HG03103 (cell line): ENCODE measurements around the gene SLC44A3.

Experiments
- ATAC-seq: cut with Tn5 transposase; IDR thresholded peaks from one replicate; pipeline ENCODE4 v1.9.1; 2021; ENCODE audit warnings: low read depth; ENCODE audit not compliant: unreplicated experiment

The SLC44A3 gene

DNA sequence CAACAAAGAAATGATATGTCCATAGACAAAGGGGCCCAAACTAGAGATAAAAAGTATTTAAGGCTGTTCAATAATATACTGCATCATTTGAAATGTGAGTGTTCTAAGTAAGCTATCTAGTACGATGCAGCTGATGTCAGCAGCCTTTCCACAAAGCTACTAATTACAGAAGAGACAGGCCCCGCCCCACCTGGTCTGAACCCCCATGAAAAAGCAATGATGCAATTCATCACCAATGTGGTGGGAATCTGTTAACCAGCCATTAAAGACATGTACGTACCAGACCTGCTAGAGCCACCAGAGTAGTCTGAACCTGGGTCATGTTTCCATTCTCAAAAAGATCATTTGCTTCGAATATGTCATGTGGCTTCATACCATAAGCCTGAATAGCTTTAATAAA lies 81.7 kb downstream of the SLC44A3 start:
- no peak for ATAC-seq

DNA sequence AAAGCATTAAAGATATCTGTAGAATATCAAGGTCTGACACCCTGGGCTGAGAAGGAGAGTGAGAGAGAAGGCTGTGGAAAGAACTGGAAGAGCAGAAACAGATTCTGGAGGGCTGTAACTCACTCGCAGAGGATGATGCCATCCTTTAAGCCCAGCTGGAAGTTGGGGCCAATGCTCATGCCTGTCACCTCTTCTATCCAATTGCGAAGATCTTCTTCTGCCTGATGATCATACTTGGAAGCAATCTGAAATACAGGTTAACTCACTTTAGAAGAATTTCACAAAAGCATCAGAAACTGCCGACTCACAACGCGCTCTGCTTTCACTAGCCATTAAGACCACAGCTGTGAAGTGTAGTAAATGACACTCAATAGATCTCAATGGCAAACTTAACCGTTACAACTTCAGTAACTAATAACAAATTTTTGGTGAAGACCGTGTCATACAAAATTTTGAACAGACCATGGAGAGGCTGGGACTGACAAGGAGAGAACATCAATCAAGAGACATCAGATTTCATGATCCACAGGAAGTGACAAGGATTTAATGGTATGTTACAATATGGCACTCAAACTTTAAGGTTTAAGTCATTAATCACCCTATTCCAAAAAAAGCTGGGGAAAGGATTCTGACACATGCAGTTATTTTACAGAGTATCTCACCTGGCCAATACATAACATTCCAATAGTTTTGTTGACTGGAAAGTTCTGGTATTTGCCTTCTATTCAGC lies 83.3 kb downstream of the SLC44A3 start:
- no peak for ATAC-seq

DNA sequence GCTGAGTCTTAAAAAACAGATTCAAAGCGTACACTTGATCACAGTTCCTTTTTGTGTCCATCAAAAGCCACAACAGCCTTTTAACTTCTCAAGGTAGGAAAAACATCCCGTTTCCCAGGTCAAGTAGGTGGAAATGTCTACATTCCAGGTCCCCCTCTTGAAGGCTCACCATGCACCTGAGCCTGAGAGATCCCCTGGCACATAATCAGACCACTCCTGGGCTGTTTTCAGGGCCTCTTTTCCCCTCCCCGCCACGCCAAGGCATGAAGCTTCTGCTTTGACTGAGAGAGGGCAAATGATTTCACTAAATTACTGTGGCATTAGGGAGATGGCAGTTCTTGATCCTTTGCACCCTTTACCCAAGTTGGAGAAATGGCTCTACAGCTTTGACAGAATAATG lies 85.0 kb downstream of the SLC44A3 start:
- no peak for ATAC-seq

DNA sequence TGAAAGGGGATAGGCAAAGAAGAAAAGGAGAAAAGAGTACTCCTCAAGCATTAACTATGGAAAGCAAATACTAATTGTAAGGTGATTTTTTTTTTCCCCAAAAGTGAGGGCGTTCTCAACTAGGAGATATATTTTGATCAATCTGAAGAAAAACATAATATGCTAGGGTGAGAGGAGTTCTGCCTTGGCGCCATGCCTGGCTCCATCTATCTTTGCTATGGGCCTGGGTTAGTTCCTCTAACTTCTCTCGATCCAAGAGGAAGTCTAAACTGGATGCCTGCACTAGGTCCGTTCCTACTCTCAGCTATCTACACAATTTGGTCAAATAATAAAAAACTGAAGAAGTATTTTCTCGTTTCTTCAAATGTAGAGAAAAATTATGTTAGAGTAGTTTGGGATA lies 86.2 kb downstream of the SLC44A3 start:
- ATAC-seq: no peak

DNA sequence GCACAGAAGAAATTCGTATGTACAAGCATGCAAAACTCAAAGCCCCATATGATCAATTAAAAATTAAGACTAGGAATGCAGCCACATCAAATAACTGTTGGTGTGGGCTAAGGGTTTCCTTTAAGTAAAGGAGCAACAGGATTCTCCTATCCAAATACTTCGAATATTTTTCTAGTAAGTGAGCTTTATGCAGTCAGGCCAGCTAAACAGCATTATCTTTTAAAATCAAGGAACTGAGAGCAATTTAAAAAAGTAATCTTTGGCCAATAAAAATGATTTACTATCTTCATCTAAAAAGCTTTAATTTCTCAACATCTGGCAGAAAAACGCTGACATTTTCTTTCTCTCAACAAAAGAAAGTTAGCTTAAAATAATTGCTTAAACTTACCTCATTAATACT lies 87.0 kb downstream of the SLC44A3 start:
- ATAC-seq: no peak

DNA sequence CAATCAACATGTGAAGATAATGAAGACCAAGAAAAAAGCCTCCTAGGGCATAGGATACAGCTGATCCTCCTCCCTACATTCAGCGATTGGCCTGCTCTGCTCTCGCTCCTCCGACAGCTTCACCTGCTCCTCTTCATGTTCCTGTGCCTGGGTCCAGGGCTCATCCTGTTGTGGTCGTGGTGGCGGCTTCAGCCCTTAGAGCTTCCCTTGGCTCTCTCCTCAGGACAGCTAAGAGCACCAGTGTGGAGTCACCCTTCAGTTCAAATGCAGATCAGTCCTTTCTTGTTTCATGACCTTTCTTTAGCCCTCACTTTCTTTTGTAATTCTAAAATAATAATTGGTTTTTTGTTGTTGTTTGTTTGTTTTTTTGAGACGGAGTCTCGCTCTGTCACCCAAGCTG lies 88.0 kb downstream of the SLC44A3 start:
- no peak for ATAC-seq

DNA sequence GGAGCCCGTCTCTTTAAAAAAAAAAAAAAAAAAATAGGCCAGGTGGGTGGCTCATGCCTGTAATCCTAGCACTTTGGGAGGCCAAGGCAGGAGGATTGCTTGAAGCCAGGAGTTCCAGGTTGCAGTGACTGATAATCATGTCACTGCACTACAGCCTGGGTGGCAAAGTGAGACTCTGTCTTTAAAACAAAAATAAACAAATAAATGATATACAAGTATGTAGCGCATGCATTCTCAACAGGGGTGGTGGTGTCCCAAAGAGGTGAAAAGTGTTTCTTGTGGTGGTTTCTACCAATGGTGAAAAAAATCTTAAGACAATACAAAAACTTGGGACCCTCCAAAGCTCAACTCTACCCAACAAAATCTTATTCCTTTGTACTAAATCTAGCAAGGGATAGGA lies 88.8 kb downstream of the SLC44A3 start:
- ATAC-seq: no peak

DNA sequence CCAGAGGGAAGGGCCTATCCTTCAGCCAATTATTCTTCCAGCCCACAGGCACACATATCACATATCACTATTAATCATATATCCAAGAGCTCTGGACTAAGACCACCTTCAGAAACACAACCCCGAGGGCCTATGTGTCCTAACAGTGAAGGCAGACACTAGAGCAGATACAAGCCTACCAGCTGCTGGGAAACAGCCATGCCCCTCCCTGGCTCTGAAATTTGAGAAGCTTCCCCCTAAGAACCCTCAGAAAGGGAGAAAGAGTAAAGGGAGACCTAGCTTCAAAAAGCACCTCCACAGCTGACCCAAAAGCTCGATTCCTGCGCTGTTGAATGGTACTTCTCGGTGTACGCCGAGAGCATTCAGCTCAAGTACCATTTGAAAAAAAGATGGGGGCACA lies 89.3 kb downstream of the SLC44A3 start:
- ATAC-seq: no peak

DNA sequence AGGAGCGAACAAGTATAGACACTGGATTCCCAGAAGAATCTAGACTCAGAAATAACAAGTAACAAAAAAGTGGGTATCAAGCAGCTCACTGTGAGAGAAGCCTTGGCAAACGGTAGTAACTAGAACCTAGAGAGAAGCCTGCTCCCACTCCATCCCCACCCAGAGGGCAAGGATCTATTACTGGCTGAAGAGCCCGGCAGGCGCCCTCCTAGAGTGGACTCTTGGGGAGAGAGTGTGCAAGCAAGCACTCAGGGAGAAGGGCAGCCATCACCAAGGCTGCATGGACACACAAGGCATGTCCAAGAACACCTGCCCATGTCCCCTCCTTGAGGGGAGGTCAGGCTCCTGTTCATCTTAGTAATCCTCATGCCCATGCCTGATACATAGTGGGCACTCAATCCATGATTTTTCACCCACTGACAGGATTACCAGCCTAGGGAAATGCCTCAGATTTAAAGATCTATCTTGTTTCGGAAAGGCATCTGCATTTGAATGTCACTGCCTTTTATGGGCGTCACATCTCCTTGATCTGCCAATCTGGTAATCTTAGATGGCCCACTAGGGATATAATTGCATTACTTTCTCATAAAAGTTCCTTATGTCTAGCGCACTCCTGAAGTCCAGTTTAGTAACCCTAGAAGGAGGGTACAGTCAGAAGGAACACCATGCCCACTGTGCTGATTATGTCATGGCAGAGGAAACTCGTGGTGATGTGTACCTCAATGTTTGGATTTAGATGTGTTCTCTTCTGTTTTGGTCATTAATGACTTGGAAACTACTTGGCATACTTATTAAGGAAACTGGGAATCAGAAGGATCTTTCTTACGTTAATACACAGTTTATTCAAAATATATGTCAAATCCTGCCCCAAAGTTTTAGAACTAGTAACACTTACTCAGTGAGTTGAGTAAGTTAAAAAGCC lies 92.4 kb downstream of the SLC44A3 start:
- no peak for ATAC-seq

DNA sequence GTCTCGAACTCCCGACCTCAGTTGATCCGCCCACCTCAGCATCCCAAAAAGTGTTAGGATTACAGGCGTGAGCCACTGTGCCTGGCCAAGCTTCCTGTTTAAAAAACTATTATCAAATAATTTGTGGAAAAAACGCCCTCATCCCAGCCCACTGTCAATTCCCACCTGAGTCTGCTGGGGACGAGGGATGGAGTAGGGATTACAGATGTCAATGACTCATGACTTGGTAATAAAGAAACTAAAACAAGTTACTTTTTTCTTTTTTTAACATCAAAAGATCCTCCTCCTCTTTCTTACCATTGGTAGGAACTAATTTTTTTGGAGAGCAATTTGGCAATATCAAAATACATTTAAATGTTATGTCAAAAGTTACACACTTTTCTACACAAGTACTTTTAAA lies 97.1 kb downstream of the SLC44A3 start:
- no peak for ATAC-seq

DNA sequence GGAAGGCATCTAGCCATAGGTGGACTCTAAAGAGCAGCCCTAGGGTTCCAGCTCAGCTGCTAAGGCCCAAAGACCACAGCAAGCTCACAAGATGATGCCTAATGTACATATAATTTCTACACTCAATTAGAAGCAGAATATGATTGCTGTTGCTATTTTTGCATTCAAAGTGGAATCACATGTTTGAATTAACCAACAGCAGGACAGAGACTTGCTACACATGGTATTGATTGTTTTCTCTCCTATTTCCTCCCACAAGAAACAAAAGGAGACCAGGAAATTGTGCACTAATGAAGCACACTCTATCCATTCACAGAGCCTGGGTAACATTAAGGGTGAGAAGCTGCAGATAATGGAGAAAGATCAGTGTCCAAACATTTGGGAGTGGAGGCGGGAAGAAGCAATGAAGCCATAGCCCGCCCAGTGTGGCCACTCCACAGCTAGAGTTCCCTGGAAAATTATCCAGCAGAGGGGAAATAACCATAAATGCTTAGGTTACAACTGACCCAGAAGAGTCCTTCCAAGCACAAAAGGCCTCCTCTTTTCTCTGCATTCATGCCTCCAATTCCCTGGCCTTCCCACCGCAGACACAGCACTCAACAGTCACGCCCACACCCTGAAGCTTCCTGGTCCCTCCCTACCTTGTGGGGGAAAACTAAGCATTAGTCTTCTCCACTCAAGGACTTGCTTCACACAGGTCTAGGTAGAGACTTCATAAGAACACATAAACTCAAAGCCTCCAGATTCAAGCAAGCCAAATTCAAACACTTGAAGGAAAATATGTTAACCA lies 99.3 kb downstream of the SLC44A3 start:
- no peak for ATAC-seq

DNA sequence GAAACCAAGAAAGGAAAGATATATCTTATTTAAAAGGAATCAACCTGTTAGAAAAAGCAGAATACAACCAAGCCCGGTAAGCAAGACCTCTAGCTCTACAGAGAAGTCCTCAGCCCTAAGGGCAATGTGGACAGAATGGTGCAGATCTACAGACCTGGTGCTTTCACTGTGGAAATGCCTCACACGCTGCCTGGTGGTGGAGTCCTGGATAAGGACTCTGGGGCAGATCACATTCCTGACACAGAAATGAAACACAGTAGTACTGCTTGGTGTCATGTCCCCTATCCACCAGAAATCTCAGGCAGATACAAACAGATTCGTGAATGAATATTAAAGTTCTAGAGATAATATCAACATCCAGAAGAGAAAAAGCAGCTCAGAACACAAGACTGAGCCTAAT lies 99.9 kb downstream of the SLC44A3 start:
- ATAC-seq: no peak

DNA sequence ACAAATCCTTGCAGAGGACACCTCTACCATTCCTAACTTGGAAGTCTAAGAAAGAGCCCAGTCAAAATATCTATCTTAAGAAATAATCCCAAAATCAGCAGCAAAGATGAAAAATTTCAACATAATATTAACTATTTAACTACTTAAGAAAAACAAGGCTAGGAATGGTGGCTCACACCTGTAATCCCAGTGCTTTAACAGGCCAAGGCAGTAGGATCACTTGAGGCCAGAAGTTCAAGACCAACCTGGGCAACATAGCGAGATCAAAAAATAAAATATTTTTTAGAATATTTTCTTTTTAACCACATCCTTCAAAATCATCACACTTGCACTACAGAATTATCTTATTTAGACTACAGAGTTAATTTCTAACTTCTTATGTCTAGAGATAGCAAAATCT lies 101.8 kb downstream of the SLC44A3 start:
- no peak for ATAC-seq

DNA sequence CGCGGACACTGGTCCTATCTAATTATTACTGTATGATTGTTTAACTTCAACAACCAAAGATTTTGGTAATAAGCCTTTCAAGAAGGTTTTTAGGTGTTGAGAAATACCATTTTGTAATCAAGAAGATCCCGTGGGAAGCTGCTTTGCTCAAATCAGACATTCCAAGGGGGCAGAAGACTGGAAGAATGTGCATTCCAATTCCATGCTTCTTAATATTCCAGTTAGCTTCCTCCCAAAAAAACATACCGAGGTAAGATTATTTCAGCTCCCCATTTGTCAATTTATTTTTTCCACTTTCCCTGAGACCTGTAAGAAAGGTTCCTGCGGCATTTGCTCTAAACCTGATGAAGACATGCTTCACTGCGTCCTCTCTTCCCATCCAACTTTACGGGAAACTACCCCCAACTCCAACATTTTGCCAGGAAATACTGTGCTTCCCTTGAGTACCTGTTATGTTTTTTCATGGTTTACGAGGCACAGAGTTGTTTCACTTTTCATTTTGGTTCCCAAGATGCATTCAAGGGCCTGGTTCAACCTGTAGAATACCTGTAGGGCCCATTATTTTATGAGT lies 102.7 kb downstream of the SLC44A3 start:
- ATAC-seq: no peak

DNA sequence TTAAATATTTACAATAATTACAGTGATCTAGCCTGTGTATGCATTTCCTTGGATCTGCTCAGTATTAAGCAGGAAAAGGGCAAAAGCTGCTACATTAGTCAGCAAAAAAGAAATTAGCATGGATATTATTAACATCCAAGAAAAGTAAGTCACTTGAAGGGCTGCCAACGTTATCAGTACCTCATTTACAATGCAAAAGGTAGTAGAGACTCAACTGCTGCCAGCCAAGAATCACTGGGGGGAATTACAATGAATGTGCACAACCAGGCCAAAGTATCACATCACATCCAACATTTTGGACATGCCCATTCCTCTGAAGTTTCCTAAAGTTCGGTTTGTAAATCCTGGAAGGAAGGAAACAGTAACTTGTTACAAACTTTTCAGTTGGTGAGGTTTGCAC lies 104.8 kb downstream of the SLC44A3 start:
- no peak for ATAC-seq

DNA sequence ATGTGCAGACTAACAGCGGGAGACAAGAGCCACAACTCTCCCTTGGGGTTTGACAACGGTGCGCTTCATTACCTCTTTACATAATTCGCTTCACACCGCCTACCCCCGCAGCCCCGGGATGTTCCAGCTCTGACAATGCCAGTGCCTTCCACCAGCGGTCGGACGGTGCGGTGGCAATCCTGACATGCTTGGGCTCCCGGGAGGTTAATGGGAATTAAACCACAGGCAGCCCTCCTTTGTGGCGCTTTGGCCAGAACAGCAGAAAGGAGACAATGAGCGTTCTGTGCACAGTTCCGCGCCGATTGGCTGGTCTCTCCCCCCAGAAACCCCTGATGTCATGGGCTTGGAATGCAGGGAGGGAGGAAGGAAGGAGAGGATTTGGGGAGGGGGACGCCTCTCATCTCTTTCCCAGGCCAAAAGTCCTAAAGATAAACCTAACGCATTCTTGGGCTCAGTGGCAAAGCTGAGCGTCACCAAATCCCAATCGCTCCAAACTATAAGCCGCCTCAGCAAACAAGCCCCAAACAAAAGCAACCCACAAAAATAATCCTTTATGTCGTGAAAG lies 105.5 kb downstream of the SLC44A3 start:
- no peak for ATAC-seq

DNA sequence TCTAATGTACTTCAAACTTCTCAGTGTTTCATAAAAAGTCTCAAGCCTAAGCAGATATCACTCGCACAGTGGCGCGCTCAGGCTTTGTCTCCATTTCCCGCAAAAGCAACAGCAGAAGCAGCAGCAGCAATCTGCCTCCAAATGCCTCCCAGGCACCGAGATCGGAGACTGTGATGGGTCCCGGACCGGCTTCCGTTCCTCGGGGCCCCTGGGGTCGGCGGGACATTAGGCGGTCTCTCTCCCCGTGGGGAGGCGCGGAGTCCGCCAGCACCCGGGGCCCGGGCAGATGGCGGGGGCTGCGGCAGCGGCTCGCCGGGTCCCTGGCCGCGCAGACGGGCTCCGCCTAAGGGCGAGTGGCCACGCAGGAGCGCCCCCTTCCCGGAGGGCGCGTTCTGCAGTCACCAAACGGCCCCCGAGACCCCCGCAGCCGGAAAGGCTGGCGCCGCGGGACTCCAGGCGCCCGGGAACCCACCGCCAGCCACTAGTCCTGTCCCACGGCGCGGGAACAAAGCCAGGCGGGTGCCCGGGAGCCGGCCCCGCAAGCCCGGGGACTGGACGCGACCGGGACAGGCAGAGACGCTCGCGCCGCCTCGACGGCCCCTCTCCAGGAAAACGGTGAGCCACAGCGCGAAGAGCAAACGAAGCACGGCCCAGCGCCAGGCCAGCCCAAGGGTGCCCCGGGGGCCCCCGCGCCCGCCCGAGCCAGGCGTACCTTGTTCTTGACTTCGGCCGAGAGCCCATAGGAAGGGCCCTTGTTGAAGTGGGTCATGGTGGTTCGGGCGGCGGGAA lies 106.2 kb downstream of the SLC44A3 start:
- peak; percentile 23 for ATAC-seq

DNA sequence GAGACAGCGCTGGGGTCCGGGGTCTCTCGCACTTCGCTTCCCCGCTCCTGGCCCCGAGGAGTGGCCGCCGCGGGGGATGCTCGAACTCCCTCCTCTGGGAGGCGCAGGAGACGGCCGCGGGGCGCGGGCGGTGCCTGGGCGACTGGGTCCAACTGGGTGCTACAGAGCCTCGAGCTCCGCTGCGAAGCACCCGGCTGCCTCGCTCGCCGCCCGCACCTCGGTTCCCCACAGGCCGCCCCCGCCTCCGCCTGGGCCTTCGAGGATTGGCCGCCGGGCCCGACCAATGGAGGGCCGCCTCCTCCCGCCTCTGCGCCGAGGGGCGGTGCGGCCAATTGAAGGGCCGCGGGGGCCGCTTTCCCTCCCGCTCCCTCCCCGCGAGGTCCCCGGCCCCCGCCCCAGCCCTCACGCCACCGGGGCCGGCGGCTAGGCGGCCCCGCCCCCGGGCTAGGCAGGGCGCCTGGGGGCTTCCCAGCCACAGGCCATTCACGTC lies 106.8 kb downstream of the SLC44A3 start, which contains the start of gene CNN3:
TSS of gene CNN3 (minus strand) at position 196 of the 490 bp plus-strand sequence. CDS start 216 bp downstream, outside the sequence.
- ATAC-seq: peak; percentile 83

DNA sequence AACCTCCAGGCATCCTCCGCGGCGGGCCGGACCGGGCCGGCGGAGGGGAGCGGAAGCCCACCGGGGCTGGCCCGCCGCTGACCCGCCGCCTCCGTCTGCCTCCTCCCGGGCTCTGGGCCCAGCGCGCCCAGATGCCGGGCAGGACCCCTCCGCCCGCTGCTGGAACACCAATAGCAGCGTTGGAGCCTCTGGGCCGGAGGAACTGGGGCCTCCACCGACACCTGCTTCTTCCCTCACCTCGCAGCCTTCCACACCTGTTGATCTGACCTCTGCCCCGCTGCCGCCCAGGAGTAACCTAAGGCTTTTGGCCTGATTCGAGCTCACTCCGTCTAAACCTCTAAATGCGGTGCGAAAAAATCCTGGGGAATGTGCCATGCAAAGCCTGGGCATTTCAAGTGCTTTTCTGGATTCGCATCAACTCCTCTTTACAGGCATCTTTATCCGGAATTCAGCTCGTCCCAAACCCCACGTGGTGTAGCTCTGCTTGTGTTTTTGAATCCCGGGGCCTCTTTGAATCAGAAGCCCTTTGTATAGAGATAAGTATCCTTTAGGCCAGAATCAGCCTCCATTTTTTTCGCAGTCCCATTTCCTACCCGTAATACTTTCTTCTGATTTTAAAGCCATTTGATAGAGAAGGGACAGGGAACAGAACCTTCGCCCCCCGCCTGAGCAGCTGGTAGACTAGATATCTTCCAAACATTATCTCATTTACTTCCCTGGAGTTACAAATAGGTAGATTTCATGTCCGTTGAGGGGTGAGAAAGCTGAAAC lies 107.4 kb downstream of the SLC44A3 start:
- peak; percentile 10 for ATAC-seq
